Neural progenitor cell (in vitro differentiated cells): Measurements from ENCODE around the gene DIS3L2. TPM values are rescaled to one million over a fixed set of nuclear protein-coding genes. Genes with fewer than 3 reads are reported as not detected.
"Not testable (repeated sequence)": the region's sequence is repeated elsewhere in the genome, so short reads cannot be mapped to it uniquely, and the experiment has no call there.

Source experiments
- DNase-seq: peaks from one replicate; pipeline ENCODE4 v3.0.0-alpha.2; 2016; ENCODE audit warnings: low spot score
- H2AFZ ChIP-seq: fragments of 200-600 bp; sonication (generic); replicated peaks from 2 replicates; pipeline ENCODE4 v1.6.1; 2016; ENCODE audit warnings: antibody characterized with exemption
- H3F3A ChIP-seq: fragments of 200-600 bp; sonication (generic); 2 replicates; pipeline ENCODE4 v1.6.1; 2016; ENCODE audit warnings: antibody characterized with exemption, low read depth
- H3K27ac ChIP-seq: fragments of 200-600 bp; sonication (generic); 2 replicates; pipeline ENCODE4 v1.5.1; 2016; ENCODE audit warnings: mild to moderate bottlenecking
- H3K27me3 ChIP-seq: fragments of 200-600 bp; sonication (generic); 2 replicates; pipeline ENCODE4 v1.6.1; 2016; ENCODE audit warnings: mild to moderate bottlenecking, moderate library complexity
- H3K36me3 ChIP-seq: fragments of 200-600 bp; sonication (generic); 2 replicates; pipeline ENCODE4 v1.5.1; 2016
- H3K4me1 ChIP-seq: fragments of 200-600 bp; sonication (generic); 2 replicates; pipeline ENCODE4 v1.6.1; 2016; ENCODE audit warnings: mixed run types
- H3K4me2 ChIP-seq: fragments of 200-600 bp; sonication (generic); 2 replicates; pipeline ENCODE4 v1.6.1; 2016
- H3K4me3 ChIP-seq: fragments of 200-600 bp; sonication (generic); 2 replicates; pipeline ENCODE4 v1.5.1; 2016
- H3K79me2 ChIP-seq: fragments of 200-600 bp; sonication (generic); 2 replicates; pipeline ENCODE4 v1.6.1; 2016; ENCODE audit warnings: low read depth
- H3K9ac ChIP-seq: fragments of 200-600 bp; sonication (generic); 2 replicates; pipeline ENCODE4 v1.6.1; 2016
- H3K9me3 ChIP-seq: fragments of 200-600 bp; sonication (generic); 2 replicates; pipeline ENCODE4 v1.5.1; 2016; ENCODE audit warnings: low read depth
- H4K20me1 ChIP-seq: fragments of 200-600 bp; sonication (generic); 2 replicates; pipeline ENCODE4 v1.6.1; 2016; ENCODE audit warnings: low read depth
- H3K27ac Mint-ChIP-seq: 3 replicates; pipeline ENCODE4 v1.8.0; 2021; ENCODE audit warnings: mixed read lengths
- H3K27me3 Mint-ChIP-seq: 2 replicates; pipeline ENCODE4 v1.8.0; 2022; ENCODE audit warnings: low read depth, mild to moderate bottlenecking, inconsistent platforms, moderate library complexity, mixed read lengths; ENCODE audit not compliant: insufficient read depth
- H3K36me3 Mint-ChIP-seq: 3 replicates; pipeline ENCODE4 v1.8.0; 2021; ENCODE audit warnings: mixed read lengths
- H3K4me1 Mint-ChIP-seq: 3 replicates; pipeline ENCODE4 v1.8.0; 2021; ENCODE audit warnings: mixed read lengths
- H3K4me3 Mint-ChIP-seq: 3 replicates; pipeline ENCODE4 v1.8.0; 2021; ENCODE audit warnings: mild to moderate bottlenecking, moderate library complexity, mixed read lengths
- H3K9me3 Mint-ChIP-seq: 3 replicates; pipeline ENCODE4 v1.8.0; 2020; ENCODE audit warnings: mixed read lengths
- EZH2 ChIP-seq: fragments of 200-600 bp; sonication (generic); IDR thresholded peaks from 2 replicates; pipeline ENCODE4 v1.6.1; 2017; ENCODE audit warnings: antibody characterized with exemption, mild to moderate bottlenecking, moderate library complexity
- EZH2phosphoT487 ChIP-seq: fragments of 200-600 bp; sonication (generic); IDR thresholded peaks from 2 replicates; pipeline ENCODE4 v1.6.1; 2017; ENCODE audit warnings: antibody characterized with exemption
- total RNA-seq: library from RNA; depleted of rRNA; stranded (reverse); fragments of >200 nt; gene quantifications from 2 replicates; pipeline ENCODE4 v1.2.3, GENCODE V29; 2015; ENCODE audit warnings: low replicate concordance
- TF ChIP-seq, protein P1 (sequence below): fragments of 200-600 bp; sonication (generic); IDR thresholded peaks from 2 replicates; pipeline ENCODE4 v1.5.1; 2017; ENCODE audit warnings: antibody characterized with exemption, mild to moderate bottlenecking

Gene DIS3L2
- total RNA-seq, 1 donor from 2014 or later: 23.2 TPM

DNA sequence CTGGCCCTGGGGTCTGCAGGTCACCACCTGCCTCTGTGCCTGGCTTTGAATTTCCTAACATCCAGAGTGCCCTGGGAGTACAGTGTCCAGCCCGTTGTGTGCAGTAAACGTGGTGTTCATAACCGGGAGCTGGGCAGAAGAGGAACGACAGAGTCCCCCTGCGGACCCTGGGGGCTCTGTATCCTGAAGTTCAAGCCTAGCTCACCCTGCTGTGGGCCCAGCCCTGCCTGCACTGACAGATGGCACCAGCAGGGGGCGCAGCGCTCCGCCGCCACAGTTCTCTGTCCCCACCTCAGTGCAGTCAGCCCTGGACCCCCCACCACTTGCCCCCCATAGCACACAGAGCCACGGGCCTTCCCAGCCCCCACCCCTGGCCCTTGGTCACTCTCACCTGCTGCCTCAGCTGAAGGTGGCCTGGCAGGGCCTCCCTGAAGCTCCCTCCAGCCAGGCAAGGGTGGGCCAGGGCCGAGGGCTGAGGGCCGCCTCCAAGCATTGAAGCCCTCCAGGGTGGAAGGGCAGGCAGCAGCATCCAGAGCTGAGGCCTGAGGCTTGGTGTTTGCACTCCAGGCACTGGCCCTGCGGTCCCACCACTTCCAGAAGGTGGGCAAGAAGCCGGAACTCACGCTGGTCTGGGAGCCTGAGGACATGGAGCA lies 373.8 kb downstream of the DIS3L2 start:
- not testable (repeated sequence) for H3K27me3 ChIP-seq, H3K4me1 ChIP-seq, H3K27ac Mint-ChIP-seq, H3K4me1 Mint-ChIP-seq, DNase-seq, H3K79me2 ChIP-seq, H3K9ac ChIP-seq, H3K4me2 ChIP-seq, H3K9me3 Mint-ChIP-seq, H2AFZ ChIP-seq, H3K4me3 ChIP-seq, H4K20me1 ChIP-seq, H3K27ac ChIP-seq, H3K36me3 ChIP-seq, H3F3A ChIP-seq, H3K27me3 Mint-ChIP-seq, H3K36me3 Mint-ChIP-seq, H3K9me3 ChIP-seq, H3K4me3 Mint-ChIP-seq
- TF ChIP-seq, protein P1, sequence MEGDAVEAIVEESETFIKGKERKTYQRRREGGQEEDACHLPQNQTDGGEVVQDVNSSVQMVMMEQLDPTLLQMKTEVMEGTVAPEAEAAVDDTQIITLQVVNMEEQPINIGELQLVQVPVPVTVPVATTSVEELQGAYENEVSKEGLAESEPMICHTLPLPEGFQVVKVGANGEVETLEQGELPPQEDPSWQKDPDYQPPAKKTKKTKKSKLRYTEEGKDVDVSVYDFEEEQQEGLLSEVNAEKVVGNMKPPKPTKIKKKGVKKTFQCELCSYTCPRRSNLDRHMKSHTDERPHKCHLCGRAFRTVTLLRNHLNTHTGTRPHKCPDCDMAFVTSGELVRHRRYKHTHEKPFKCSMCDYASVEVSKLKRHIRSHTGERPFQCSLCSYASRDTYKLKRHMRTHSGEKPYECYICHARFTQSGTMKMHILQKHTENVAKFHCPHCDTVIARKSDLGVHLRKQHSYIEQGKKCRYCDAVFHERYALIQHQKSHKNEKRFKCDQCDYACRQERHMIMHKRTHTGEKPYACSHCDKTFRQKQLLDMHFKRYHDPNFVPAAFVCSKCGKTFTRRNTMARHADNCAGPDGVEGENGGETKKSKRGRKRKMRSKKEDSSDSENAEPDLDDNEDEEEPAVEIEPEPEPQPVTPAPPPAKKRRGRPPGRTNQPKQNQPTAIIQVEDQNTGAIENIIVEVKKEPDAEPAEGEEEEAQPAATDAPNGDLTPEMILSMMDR: peak; percentile 68

DNA sequence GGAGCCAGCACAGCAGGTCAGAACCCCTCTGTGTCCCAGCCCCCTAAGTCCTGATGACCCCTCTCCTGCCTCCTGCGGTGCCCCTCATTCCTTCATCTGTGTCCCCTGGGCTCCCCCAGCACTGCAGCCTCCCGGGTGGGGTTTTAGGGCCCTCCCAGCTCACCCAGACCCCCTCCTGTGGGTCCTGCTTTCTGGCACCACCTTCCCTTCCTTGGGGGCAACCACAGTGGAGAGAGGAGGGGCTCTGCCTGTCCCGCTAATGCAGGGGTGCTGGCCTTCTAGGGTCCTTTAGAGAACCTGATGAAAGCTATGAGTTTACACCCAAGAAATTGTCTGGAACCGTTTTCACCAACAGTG lies 374.3 kb downstream of the DIS3L2 start:
- H3K4me1 ChIP-seq: no peaks in the 10 kb centered on the region
- Mint-ChIP-seq H3K36me3 (peaks cover 6% of the 10 kb centered on the region), H3K27ac (no peak overlapping the region), H3K4me3 (no peak overlapping the region), H3K9me3 (no peaks in the 10 kb centered on the region), H3K27me3 (peaks cover 8% of the 10 kb centered on the region), H3K4me1 (peaks cover 5% of the 10 kb centered on the region)
- no peak overlapping the region for H3K4me2 ChIP-seq
- H3K36me3 ChIP-seq: no peaks in the 10 kb centered on the region
- no peak overlapping the region for H3K4me3 ChIP-seq
- no peaks in the 10 kb centered on the region for H3K9me3 ChIP-seq
- TF ChIP-seq EZH2phosphoT487: no peak
- no peak for TF ChIP-seq EZH2
- TF ChIP-seq, protein P1: no peak
- H3K9ac ChIP-seq: no peak overlapping the region
- no peaks in the 10 kb centered on the region for H3K79me2 ChIP-seq
- H4K20me1 ChIP-seq: no peaks in the 10 kb centered on the region
- H3F3A ChIP-seq: no peaks in the 10 kb centered on the region
- H3K27me3 ChIP-seq: no peaks in the 10 kb centered on the region
- no peak for DNase-seq
- no peak overlapping the region for H2AFZ ChIP-seq
- no peak overlapping the region for H3K27ac ChIP-seq

DNA sequence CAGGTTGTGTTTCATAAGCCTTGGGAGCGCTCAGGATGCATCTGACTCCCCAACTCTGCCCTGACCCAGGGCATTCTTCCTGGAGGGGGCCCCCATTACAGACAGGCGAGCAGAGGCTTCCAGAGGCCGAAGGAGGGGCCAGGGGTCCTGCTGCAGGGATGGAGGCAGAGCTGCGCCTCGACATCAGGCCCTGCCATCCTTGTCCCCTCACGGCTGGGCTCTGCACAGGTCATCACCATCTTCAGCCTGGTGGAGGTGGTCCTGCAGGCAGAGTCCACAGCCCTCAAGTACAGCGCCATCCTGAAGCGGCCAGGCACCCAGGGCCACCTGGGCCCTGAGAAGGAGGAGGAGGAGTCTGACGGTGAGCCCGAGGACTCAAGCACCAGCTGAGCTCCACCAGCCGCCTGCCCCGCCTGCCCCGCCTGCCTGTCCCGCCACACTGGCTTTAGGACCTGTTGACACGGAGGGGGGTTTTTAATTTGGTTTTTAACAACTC lies 374.8 kb downstream of the DIS3L2 start:
- no peak overlapping the region for H3K4me3 Mint-ChIP-seq
- H3K36me3 Mint-ChIP-seq: peaks cover 7% of the 10 kb centered on the region
- DNase-seq: no peak
- H3K4me1 ChIP-seq: no peaks in the 10 kb centered on the region
- no peak overlapping the region for H3K4me3 ChIP-seq
- H3K36me3 ChIP-seq: no peaks in the 10 kb centered on the region
- no peak overlapping the region for H3K4me2 ChIP-seq
- H3K27me3 Mint-ChIP-seq: peaks cover 9% of the 10 kb centered on the region
- H3K9me3 Mint-ChIP-seq: no peaks in the 10 kb centered on the region
- H3K4me1 Mint-ChIP-seq: peaks cover 5% of the 10 kb centered on the region
- H3K9ac ChIP-seq: no peak overlapping the region
- no peaks in the 10 kb centered on the region for H3K79me2 ChIP-seq
- no peak for TF ChIP-seq EZH2
- H3K9me3 ChIP-seq: no peaks in the 10 kb centered on the region
- no peaks in the 10 kb centered on the region for H4K20me1 ChIP-seq
- H3K27me3 ChIP-seq: no peaks in the 10 kb centered on the region
- H2AFZ ChIP-seq: no peak overlapping the region
- no peak overlapping the region for H3K27ac ChIP-seq
- H3K27ac Mint-ChIP-seq: no peak overlapping the region
- H3F3A ChIP-seq: no peaks in the 10 kb centered on the region

DNA sequence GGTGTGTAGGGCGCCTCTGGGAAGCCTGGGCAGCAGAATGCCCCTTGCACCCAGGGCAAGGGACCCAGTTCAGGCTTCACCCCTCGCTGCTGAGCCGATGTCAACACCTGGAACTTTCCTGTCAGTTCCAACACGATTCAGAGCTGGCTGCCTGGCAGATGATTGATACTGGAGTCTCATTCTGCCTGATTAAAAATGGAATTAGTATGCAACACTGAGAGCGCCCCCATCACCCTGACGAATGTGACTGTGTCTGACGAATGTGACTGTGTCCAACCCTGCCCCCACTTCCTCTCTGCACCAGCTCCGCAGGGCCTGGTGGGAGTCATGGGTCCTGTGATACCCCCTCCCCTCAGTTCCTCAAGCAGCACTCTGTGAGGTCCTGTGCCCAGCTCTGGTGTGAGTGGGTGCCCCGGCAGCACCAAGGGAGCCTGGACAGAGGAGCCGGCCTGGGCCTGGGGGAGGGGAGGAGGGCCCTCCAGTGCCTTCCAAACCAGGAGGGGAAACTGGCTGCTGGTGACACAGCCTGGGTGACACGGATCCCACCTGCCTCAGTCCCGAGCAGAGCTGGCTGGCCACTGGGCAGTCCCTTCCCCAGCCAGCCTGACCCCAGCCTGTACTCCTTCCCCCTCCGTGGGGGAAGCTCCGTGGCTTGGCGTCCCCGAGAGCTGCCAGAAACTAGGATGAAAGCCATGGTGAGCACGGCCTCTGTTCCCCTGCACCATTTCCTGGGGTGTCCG lies 375.6 kb downstream of the DIS3L2 start:
- H3K36me3 ChIP-seq: no peaks in the 10 kb centered on the region
- H3K27me3 ChIP-seq: no peaks in the 10 kb centered on the region
- TF ChIP-seq EZH2phosphoT487: no peak
- TF ChIP-seq EZH2: no peak
- TF ChIP-seq, protein P1: no peak
- H3F3A ChIP-seq: no peaks in the 10 kb centered on the region
- no peaks in the 10 kb centered on the region for H3K79me2 ChIP-seq
- no peak overlapping the region for H3K4me2 ChIP-seq
- no peak overlapping the region for H3K9ac ChIP-seq
- no peak for DNase-seq
- Mint-ChIP-seq H3K27me3 (peaks cover 9% of the 10 kb centered on the region), H3K27ac (no peak overlapping the region), H3K9me3 (no peaks in the 10 kb centered on the region), H3K36me3 (peaks cover 8% of the 10 kb centered on the region), H3K4me1 (peaks cover 5% of the 10 kb centered on the region), H3K4me3 (no peak overlapping the region)
- H3K27ac ChIP-seq: no peak overlapping the region
- no peak overlapping the region for H3K4me3 ChIP-seq
- no peaks in the 10 kb centered on the region for H3K9me3 ChIP-seq
- no peak overlapping the region for H2AFZ ChIP-seq
- no peaks in the 10 kb centered on the region for H4K20me1 ChIP-seq
- H3K4me1 ChIP-seq: no peaks in the 10 kb centered on the region

DNA sequence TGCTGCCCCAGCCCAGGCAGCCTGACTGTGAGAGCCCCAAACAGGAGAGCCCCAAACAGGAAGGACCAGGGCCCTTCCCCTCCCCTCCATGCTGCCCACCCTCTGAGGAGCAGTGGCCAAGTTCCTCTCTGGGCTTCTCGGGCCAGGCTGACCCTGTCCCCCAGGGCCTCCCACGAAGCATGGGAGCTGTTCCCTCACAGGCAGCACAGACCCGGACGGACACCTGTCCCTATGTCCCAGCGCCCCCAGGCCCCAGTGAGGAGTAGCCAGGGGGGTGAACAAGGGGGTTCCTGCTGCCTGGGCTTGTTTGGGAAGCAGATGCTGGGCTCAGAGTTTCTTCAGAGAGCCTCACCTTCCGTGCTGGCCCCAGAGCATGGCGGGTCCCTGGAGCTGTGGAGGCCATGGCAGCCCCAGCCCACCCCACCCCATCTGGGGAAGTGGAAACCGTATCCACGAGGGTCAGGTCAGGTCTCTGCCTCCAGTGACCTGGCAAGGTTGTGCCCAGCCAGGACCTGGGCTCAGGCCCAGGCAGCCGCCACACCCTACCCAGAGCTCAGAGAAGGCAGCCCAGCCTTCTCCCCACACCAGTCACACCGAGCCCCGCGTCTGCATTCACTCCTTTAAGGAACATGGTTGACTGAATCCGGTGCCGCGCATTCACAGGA lies 376.7 kb downstream of the DIS3L2 start:
- not testable (repeated sequence) for H3K27me3 Mint-ChIP-seq

More for the DNA sequence above, 376.7 kb downstream of the DIS3L2 start:
- not testable (repeated sequence) for H3K27ac Mint-ChIP-seq, DNase-seq, H3K36me3 ChIP-seq, H3K27me3 ChIP-seq, H3K79me2 ChIP-seq, H2AFZ ChIP-seq, H3K27ac ChIP-seq, H4K20me1 ChIP-seq, H3K9me3 Mint-ChIP-seq, H3K4me3 Mint-ChIP-seq, H3F3A ChIP-seq, H3K9ac ChIP-seq, H3K36me3 Mint-ChIP-seq, H3K4me1 Mint-ChIP-seq, H3K4me2 ChIP-seq, H3K4me3 ChIP-seq, H3K9me3 ChIP-seq, H3K4me1 ChIP-seq
